Smooth muscle cell (in vitro differentiated cells): ENCODE results near the gene RUVBL1. TPM values are rescaled to one million over a fixed set of nuclear protein-coding genes. Genes with fewer than 3 reads are reported as not detected.

Source experiments
- DNase-seq: peaks from one replicate; lab custom pipeline; 2025; ENCODE audit not compliant: unreplicated experiment; lab: John Stamatoyannopoulos, UW
- H2AFZ ChIP-seq: fragments of 200-600 bp; sonication (generic); 2 replicates; pipeline ENCODE4 v1.6.0; 2016; ENCODE audit warnings: antibody characterized with exemption, low read depth, mild to moderate bottlenecking
- H3F3A ChIP-seq: fragments of 200-600 bp; sonication (generic); 2 replicates; pipeline ENCODE4 v1.6.0; 2017; ENCODE audit warnings: antibody characterized with exemption, low read depth
- H3K27ac ChIP-seq: fragments of 200-600 bp; sonication (generic); 2 replicates; pipeline ENCODE4 v1.5.1; 2016; ENCODE audit warnings: low read depth, mild to moderate bottlenecking
- H3K27me3 ChIP-seq: fragments of 200-600 bp; sonication (generic); 2 replicates; pipeline ENCODE4 v1.6.1; 2016; ENCODE audit warnings: low read depth, mild to moderate bottlenecking
- H3K36me3 ChIP-seq: fragments of 200-600 bp; sonication (generic); 2 replicates; pipeline ENCODE4 v1.5.1; 2016; ENCODE audit warnings: low read depth
- H3K4me1 ChIP-seq: fragments of 200-600 bp; sonication (generic); 2 replicates; pipeline ENCODE4 v1.5.1; 2016; ENCODE audit warnings: low read depth
- H3K4me2 ChIP-seq: fragments of 200-600 bp; sonication (generic); 2 replicates; pipeline ENCODE4 v1.6.0; 2016; ENCODE audit warnings: mild to moderate bottlenecking
- H3K4me3 ChIP-seq: fragments of 200-600 bp; sonication (generic); 2 replicates; pipeline ENCODE4 v1.5.1; 2016; ENCODE audit warnings: mild to moderate bottlenecking
- H3K79me2 ChIP-seq: fragments of 200-600 bp; sonication (generic); 2 replicates; pipeline ENCODE4 v1.6.0; 2016; ENCODE audit warnings: low read depth, mild to moderate bottlenecking
- H3K9ac ChIP-seq: fragments of 200-600 bp; sonication (generic); 2 replicates; pipeline ENCODE4 v1.6.0; 2016; ENCODE audit warnings: low read depth
- H3K9me3 ChIP-seq: fragments of 200-600 bp; sonication (generic); replicated peaks from 2 replicates; pipeline ENCODE4 v1.5.1; 2016; ENCODE audit warnings: low read depth
- H4K20me1 ChIP-seq: fragments of 200-600 bp; sonication (generic); 2 replicates; pipeline ENCODE4 v1.6.0; 2016; ENCODE audit warnings: low read depth
- CTCF ChIP-seq: fragments of 200-600 bp; sonication (generic); IDR thresholded peaks from 2 replicates; pipeline ENCODE4 v1.5.1; 2017; ENCODE audit warnings: borderline replicate concordance, mild to moderate bottlenecking, antibody characterized with exemption; ENCODE audit not compliant: insufficient read depth, poor library complexity, severe bottlenecking
- WGBS: methylation state at CpG from one replicate; pipeline ENCODE4 v1.1.7; 2016; ENCODE audit warnings: low lambda C conversion rate; 5-methylcytosine and 5-hydroxymethylcytosine counted together
- polyA plus RNA-seq: library from polyadenylated mRNA; unstranded; fragments of >200 nt; fragmentation: Nextera tagmentation; extraction: Ambion mirVana; gene quantifications from 2 replicates; pipeline ENCODE4 v1.2.1, GENCODE V29; 2016
- total RNA-seq: library from RNA; depleted of rRNA; stranded (reverse); fragments of >200 nt; gene quantifications from 2 replicates; pipeline ENCODE4 v1.2.3, GENCODE V29; 2014

Gene RUVBL1
- total and polyA plus RNA-seq, 2 experiments from 2014 or later, result 32.9 to 37.1 TPM

GRCh38 chr3:128073185-128073725 is 50.4 kb downstream of the RUVBL1 start:
- no peaks in the 10 kb centered on the region for H3K36me3 ChIP-seq
- 88% methylated on average over 6 of the region's 6 CpGs for WGBS

GRCh38 chr3:128072454-128073184 is 51.0 kb downstream of the RUVBL1 start:
- peaks cover 3% of the 10 kb centered on the region for H3K79me2 ChIP-seq
- no peak overlapping the region for H3K4me2 ChIP-seq
- DNase-seq, result no peak
- H3K9me3 ChIP-seq, result no peaks in the 10 kb centered on the region
- whole genome bisulfite sequencing, result 96% methylated on average over 13 of the region's 13 CpGs
- H3K9ac ChIP-seq, result no peak overlapping the region
- H2AFZ ChIP-seq, result no peak overlapping the region
- peaks cover 10% of the 10 kb centered on the region for H3K4me1 ChIP-seq
- no peak for TF ChIP-seq CTCF
- H3K27ac ChIP-seq, result no peak overlapping the region
- no peaks in the 10 kb centered on the region for H3K27me3 ChIP-seq
- peaks cover 4% of the 10 kb centered on the region for H3K36me3 ChIP-seq
- H4K20me1 ChIP-seq, result peaks cover 97% of the 10 kb centered on the region
- peaks cover 51% of the 10 kb centered on the region for H3F3A ChIP-seq
- H3K4me3 ChIP-seq, result no peak overlapping the region

More at GRCh38 chr3:128073185-128073725, 50.4 kb downstream of the RUVBL1 start:
- no peak for DNase-seq
- H3K79me2 ChIP-seq, result no peaks in the 10 kb centered on the region
- no peaks in the 10 kb centered on the region for H3K27me3 ChIP-seq
- H3F3A ChIP-seq, result peaks cover 45% of the 10 kb centered on the region
- H3K4me2 ChIP-seq, result no peak overlapping the region
- no peak overlapping the region for H3K9ac ChIP-seq
- no peak for TF ChIP-seq CTCF
- H3K9me3 ChIP-seq, result no peaks in the 10 kb centered on the region
- H3K4me1 ChIP-seq, result peaks cover 10% of the 10 kb centered on the region
- no peak overlapping the region for H3K27ac ChIP-seq
- no peak overlapping the region for H2AFZ ChIP-seq
- H4K20me1 ChIP-seq, result peaks cover 96% of the 10 kb centered on the region
- no peak overlapping the region for H3K4me3 ChIP-seq

GRCh38 chr3:128071771-128072453 is 51.7 kb downstream of the RUVBL1 start:
- peaks cover 8% of the 10 kb centered on the region for H3K79me2 ChIP-seq
- 91% methylated on average over 11 of the region's 11 CpGs for WGBS
- no peak overlapping the region for H3K4me2 ChIP-seq
- no peak for TF ChIP-seq CTCF
- H2AFZ ChIP-seq, result no peak overlapping the region
- peaks cover 97% of the 10 kb centered on the region for H4K20me1 ChIP-seq
- H3K9me3 ChIP-seq, result no peaks in the 10 kb centered on the region
- H3K27me3 ChIP-seq, result no peaks in the 10 kb centered on the region
- H3F3A ChIP-seq, result peaks cover 57% of the 10 kb centered on the region
- no peak overlapping the region for H3K4me3 ChIP-seq
- no peak overlapping the region for H3K27ac ChIP-seq
- no peak for DNase-seq
- H3K9ac ChIP-seq, result no peak overlapping the region
- peaks cover 10% of the 10 kb centered on the region for H3K4me1 ChIP-seq
- H3K36me3 ChIP-seq, result peaks cover 7% of the 10 kb centered on the region
